ENCODE data around the gene TMEM106C.
A peak's percentile ranks its signal among the peaks of the same experiment; 100 is the strongest.

TMEM106C gene

GRCh38 chr12:48000878-48001504 lies 37.6 kb downstream of the TMEM106C start:
- peak; percentile 44 to 79 for DNase-seq

GRCh38 chr12:48001505-48002413 lies 38.4 kb downstream of the TMEM106C start:
- DNase-seq: peak; percentile 44 to 84

GRCh38 chr12:48002414-48002730 lies 39.0 kb downstream of the TMEM106C start:
- DNase-seq: no peak

DNA sequence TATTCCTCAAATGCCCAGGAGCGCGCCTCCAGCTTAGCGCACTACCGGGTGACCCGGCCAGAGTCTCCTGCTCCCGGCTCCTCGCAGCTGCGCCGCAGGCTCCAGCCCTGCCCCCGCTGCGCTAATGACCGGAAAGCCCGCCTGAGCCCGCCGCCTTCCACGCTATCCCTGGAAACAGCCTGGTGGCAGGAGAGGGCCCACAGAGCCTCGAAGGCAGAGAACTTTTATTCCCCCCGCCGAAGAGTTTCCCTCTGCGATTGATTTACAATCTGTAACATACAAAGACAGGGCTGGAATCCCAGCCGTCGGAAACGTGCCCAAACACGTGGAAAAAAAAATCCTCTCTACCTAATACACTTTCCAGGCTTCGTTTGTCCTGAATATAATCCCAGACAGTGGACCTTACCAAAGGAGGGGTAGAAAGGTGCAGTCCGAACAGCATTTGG lies 39.4 kb downstream of the TMEM106C start:
- DNase-seq: peak in 1 of 2 experiments; percentile 53

DNA sequence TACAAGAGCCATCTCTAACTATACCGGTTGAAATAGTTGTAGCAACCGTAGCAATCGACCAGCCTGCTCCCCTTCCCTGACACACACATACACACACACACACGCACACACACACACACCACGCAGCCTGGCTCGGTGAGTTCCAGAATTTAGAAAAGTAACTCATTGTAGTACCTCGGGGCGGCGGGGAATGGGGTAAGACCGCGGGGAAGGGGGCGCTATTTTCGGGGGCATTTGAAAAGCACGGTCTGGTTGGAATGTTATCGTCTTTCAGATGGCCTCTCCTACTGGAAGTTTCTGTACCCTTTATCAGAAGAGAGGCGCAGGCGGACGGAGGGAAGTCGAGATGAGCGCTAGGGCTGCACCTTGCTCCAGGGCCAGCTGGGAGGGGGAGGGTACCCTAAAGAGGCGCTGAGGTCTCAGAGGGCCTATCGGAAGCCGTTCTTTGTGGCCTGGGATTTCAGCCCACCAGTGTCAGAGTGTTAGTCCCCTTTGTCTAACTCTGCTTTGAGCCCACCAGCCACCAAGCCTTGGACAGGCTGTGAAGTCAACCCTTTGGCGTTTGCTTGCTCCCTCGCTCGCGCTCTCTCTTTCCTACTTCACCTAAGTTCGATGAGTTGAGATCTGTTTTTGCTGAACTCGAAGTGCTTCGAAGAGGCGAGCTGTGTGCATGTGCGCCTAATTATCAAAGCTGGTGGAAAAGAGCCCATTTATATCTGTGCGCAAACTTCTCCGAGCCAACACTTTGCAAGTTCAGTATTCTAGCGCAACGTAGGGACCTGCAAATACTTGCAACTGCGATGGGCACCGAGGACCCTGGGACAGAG lies 40.0 kb downstream of the TMEM106C start:
- DNase-seq: peak in 1 of 2 experiments; percentile 47

GRCh38 chr12:48004053-48004941 lies 40.9 kb downstream of the TMEM106C start, which contains the start of gene COL2A1:
Gene COL2A1, minus strand, starts transcription at chr12:48004476. Its CDS starts 155 bp downstream, at chr12:48004321.
- peak; percentile 45 to 75 for DNase-seq

- peak in 1 of 2 experiments; percentile 68 for DNase-seq
Measured at GRCh38 chr12:48005001-48005749, 41.8 kb downstream of the TMEM106C start.

- no peak for DNase-seq
Measured at GRCh38 chr12:48005750-48006021, 42.3 kb downstream of the TMEM106C start.

- no peak for DNase-seq
Measured at GRCh38 chr12:48007206-48007605, 43.8 kb downstream of the TMEM106C start.

GRCh38 chr12:48008349-48008748 lies 45.0 kb downstream of the TMEM106C start:
- no peak for DNase-seq

DNA sequence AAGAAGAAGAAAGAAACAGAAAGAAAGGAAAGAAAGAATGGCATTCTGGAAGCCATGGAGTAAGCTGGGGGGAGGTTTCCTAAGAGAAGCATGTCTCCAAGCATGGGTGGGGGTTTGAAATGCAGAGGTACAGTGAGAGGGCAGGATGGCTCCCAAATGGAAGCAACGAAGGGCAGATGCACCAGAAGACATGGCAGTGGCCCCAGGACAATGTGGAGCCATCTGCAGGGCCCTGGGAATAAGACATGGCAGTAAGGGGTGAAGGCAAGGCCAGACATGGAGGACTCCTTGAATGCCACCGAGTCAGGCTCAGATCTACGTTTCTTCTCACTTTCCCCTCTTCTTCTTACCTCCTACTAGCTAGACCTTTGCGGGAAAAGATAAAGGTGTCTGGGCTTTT lies 45.6 kb downstream of the TMEM106C start:
- DNase-seq: no peak

DNA sequence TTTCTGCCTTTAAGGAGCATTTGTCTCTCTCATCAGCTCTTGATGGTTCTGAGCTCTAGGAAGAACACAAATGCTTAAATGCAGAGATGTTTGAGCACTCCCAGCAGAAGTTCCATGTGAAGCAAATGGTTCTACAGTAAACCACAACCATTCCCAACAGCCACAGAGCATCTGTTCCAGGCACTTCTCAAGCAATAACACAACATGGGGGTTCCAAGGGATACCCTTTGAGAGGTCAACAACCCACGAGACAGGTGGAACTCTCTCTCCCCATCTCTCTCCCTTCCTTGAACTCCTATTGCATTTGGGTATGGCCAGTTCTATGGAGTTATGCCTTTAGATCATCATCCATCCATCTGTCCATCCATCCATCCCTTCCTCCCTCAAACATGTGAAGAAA lies 46.1 kb downstream of the TMEM106C start:
- no peak for DNase-seq

DNA sequence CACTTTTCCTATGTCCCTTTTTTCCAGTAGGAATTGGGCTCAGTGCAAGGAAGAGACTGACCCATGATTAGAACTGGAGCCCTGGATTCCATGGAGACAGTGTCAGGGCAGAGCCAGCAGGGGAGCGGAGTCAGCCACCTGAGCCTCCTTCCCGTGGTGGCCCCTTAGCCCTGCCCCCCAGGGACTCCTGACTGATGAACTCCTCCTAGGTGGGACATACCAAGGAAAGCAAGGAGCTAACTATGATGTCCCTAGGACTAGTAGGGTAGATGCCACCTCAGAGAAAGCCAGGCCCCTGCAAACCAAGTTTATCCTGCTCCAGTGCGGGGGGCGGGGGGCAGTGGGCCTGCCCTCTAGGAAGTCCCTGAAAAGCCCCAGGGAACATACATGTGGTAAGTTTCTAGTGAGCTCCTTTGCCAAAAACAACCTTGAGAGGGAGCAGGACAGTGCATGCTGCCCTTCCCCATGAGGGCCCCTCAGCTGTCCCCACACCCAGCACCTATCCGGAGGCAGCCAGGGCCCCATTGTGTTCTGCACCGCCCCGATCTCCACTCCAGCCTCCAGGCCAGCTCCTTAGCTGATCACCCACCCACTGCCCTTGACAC lies 47.1 kb downstream of the TMEM106C start:
- no peak for DNase-seq

- no peak for DNase-seq
Measured at GRCh38 chr12:48012070-48012469, 48.7 kb downstream of the TMEM106C start.

GRCh38 chr12:48013287-48013686 lies 49.9 kb downstream of the TMEM106C start:
- DNase-seq: no peak

GRCh38 chr12:48015129-48015528 lies 51.7 kb downstream of the TMEM106C start:
- DNase-seq: no peak

DNA sequence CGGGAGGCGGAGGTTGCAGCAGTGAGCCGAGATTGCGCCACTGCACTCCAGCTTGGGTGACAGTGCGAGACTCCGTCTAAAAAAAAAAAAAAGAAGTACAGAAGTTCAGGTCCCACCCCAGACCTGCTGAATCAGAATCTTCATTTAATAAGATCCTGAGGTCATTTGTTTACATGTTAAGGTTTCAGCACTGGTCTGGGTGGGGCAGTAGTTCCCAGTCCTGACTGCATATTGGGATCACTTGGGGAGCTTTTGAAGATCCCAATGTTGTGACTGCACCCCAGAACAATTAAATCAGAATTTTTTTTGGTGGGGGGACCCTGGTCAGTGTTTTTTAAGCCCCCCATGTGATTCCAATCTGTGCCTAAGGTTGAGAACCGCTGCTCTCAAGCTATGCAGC lies 52.6 kb downstream of the TMEM106C start:
- no peak for DNase-seq

DNA sequence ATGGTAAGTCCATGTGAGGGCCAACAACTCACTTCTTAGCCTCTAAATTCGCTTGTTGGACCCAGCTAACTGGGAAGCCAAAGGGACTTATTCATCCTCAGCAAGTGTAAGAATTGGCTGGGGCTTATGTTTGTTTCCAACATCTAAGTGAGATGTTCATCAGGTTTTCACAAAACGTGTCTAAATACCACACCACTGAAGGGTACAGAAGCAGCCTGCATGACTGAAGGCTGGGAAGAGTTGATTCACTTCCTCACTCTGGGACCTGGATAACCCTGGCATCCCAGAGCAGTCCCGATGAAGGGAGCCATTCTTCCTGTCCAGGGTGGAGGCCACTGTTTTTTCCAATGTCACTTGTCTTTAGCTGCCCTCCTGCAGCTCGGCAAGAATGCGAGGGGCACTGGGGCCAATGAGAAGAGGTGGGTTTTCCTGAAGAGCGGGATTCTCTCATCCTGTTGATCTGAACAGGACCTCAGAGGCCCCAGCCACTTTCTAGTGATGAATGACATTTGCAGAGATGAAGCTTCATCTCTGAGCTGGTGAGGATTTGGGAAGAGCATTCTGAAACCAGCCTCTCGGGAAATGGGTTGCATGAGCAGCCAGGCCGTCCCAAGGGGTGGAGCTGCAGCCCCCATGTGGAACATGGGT lies 53.1 kb downstream of the TMEM106C start:
- no peak for DNase-seq

DNA sequence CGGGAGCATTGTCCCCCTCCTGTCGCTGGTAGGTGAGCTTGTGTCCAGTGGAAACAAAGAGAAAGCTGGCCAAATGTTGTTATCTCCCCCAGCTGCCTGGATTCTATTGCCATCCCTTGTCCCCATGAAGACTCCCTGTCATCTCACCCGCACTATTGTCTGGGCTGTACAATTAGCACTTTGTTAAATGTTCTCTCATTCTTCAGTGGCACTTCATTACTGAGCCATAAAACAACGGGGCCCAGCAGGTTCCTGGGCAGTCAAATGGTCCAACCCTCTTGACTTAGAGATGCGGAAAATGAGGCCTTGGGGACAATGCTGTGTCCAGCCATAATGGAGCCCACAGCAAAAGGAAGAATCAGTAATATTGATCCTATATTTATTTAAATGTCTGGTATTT lies 54.1 kb downstream of the TMEM106C start:
- no peak for DNase-seq

- DNase-seq: no peak
Measured at GRCh38 chr12:48017921-48018617, 54.7 kb downstream of the TMEM106C start.

Measured in NCI-H526 (cell line).